ENCODE measurements around the gene S100Z. TPM values are rescaled to one million over a fixed set of nuclear protein-coding genes. Genes with fewer than 3 reads are reported as not detected.
"Not testable (repeated sequence)": the region's sequence is repeated elsewhere in the genome, so short reads cannot be mapped to it uniquely, and the experiment has no call there.

S100Z gene
- polyA plus RNA-seq, 2 of the 4 experiments (the other 2 are of a cell fraction), result not detected

- no peak overlapping the region for H3K4me2 ChIP-seq
- POLR2A ChIA-PET, result no interaction called here
Measured at GRCh38 chr5:76943006-76943405, 93.2 kb downstream of the S100Z start.

GRCh38 chr5:76944638-76945037, 94.8 kb downstream of the S100Z start:
- 66% methylated on average over 5 of the region's 5 CpGs for WGBS (ENCODE audit: missing lambda C conversion rate)
- no peak overlapping the region for H3K4me2 ChIP-seq

More at GRCh38 chr5:76943006-76943405, 93.2 kb downstream of the S100Z start:
- DNase-seq (ENCODE audit: low read depth in 1 of 2, low spot score in 1 of 2) (no peak), FAIRE-seq (no peak), ATAC-seq (no peak)
- TF ChIP-seq RAD21 (conservative IDR thresholded peaks at IDR 0.05 in 1 of 2, IDR thresholded peaks at IDR 0.05 in 1 of 2), result no peak
- TF ChIP-seq FOSL2 (IDR thresholded peaks at IDR 0.05), result no peak
- no peak for TF ChIP-seq FOSL2 (CRISPR knock-in tag; IDR thresholded peaks at IDR 0.05)
- TF ChIP-seq, protein P1, sequence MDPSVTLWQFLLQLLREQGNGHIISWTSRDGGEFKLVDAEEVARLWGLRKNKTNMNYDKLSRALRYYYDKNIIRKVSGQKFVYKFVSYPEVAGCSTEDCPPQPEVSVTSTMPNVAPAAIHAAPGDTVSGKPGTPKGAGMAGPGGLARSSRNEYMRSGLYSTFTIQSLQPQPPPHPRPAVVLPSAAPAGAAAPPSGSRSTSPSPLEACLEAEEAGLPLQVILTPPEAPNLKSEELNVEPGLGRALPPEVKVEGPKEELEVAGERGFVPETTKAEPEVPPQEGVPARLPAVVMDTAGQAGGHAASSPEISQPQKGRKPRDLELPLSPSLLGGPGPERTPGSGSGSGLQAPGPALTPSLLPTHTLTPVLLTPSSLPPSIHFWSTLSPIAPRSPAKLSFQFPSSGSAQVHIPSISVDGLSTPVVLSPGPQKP (IDR thresholded peaks at IDR 0.05; ENCODE audit: low read depth, low read length), result no peak
- TF ChIP-seq CTCF (IDR thresholded peaks at IDR 0.05), result no peak
- no peak for TF ChIP-seq HMGXB4 (CRISPR knock-in tag; IDR thresholded peaks at IDR 0.05; ENCODE audit: borderline replicate concordance)
- TF ChIP-seq KDM1A (IDR thresholded peaks at IDR 0.05; ENCODE audit: low read depth), result no peak
- no peak for TF ChIP-seq RFX5 (IDR thresholded peaks at IDR 0.05)
- no peak for TF ChIP-seq MAFK (IDR thresholded peaks at IDR 0.05; ENCODE audit: partially characterized antibody)
- TF ChIP-seq MAX (IDR thresholded peaks at IDR 0.05), result no peak
- no peak for TF ChIP-seq ZNF302 (CRISPR knock-in tag; IDR thresholded peaks at IDR 0.05)
- no peak for TF ChIP-seq EP300 (IDR thresholded peaks at IDR 0.05)
- TF ChIP-seq GATA3 (IDR thresholded peaks at IDR 0.05; ENCODE audit: borderline replicate concordance), result no peak
- WGBS (ENCODE audit: missing lambda C conversion rate), result 48% methylated on average over 3 of the region's 3 CpGs
- no peak overlapping the region for H3K4me3 ChIP-seq
- H3K27ac ChIP-seq, result no peak overlapping the region
- no peaks in the 10 kb centered on the region for H3K4me1 ChIP-seq
- CTCF ChIA-PET, result interaction anchor here (1.0 kb wide), 1 partner anchor 201 kb away, joined by 3 read pairs; no protein-coding TSS in a partner anchor
- no peaks in the 10 kb centered on the region for H3K9me3 ChIP-seq

DNA sequence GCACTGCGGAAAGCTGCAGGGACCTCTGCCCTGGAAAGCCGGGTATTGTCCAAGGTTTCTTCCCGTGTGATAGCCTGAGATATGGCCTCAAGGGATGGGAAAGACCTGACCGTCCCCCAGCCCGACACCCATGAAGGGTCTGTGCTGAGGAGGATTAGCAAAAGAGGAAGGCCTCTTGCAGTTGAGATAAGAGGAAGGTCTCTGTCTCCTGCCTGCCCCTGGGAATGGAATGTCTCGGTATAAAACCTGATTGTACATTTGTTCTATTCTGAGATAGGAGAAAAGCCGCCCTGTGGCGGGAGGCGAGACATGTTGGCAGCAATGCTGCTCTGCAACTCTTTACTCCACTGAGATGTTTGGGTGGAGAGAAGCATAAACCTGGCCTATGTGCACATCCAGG, 95.4 kb downstream of the S100Z start:
- DNase-seq (ENCODE audit: low read depth in 1 of 2, low spot score in 1 of 2); H3K4me2 ChIP-seq; CTCF ChIA-PET; H3K4me3 ChIP-seq; H3K27ac ChIP-seq; H3K9me3 ChIP-seq; POLR2A ChIA-PET; ATAC-seq; FAIRE-seq; H3K4me1 ChIP-seq: not testable (repeated sequence)
- WGBS (ENCODE audit: missing lambda C conversion rate), result 78% methylated on average over 9 of the region's 9 CpGs

More at GRCh38 chr5:76944638-76945037, 94.8 kb downstream of the S100Z start:
- ChIA-PET CTCF (interaction anchor here (1.1 kb wide), 1 partner anchor 18 kb away, joined by 3 read pairs; no protein-coding TSS in a partner anchor), POLR2A (no interaction called here)
- ATAC-seq (no peak), FAIRE-seq (no peak), DNase-seq (ENCODE audit: low read depth in 1 of 2, low spot score in 1 of 2) (no peak)
- H3K9me3 ChIP-seq, result no peaks in the 10 kb centered on the region
- TF ChIP-seq RAD21 (conservative IDR thresholded peaks at IDR 0.05 in 1 of 2, IDR thresholded peaks at IDR 0.05 in 1 of 2) (no peak), MAZ (IDR thresholded peaks at IDR 0.05; ENCODE audit: borderline replicate concordance, low read depth, low read length) (no peak), NFE2L2 (conservative IDR thresholded peaks at IDR 0.05; ENCODE audit: low read length) (no peak), CHD4 (IDR thresholded peaks at IDR 0.05; ENCODE audit: borderline replicate concordance) (no peak), ZSCAN20 (CRISPR knock-in tag; IDR thresholded peaks at IDR 0.05) (no peak), RARB (CRISPR knock-in tag; IDR thresholded peaks at IDR 0.05) (no peak), HOXB5 (CRISPR knock-in tag; IDR thresholded peaks at IDR 0.05) (no peak), ESRRA (IDR thresholded peaks at IDR 0.05; ENCODE audit: borderline replicate concordance, low read length) (no peak), EP300 (IDR thresholded peaks at IDR 0.05) (no peak), BHLHE40 (IDR thresholded peaks at IDR 0.05; ENCODE audit: low read depth, low read length) (no peak), POLR2A (IDR thresholded peaks at IDR 0.05; ENCODE audit: low read length) (no peak), CEBPB (IDR thresholded peaks at IDR 0.05) (no peak), ZC3H11A (IDR thresholded peaks at IDR 0.05) (no peak), JUNB (IDR thresholded peaks at IDR 0.05) (no peak)
- TF ChIP-seq, protein P2, sequence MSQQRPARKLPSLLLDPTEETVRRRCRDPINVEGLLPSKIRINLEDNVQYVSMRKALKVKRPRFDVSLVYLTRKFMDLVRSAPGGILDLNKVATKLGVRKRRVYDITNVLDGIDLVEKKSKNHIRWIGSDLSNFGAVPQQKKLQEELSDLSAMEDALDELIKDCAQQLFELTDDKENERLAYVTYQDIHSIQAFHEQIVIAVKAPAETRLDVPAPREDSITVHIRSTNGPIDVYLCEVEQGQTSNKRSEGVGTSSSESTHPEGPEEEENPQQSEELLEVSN (IDR thresholded peaks at IDR 0.05; ENCODE audit: borderline replicate concordance, low read depth), result no peak
- TF ChIP-seq, protein P3, sequence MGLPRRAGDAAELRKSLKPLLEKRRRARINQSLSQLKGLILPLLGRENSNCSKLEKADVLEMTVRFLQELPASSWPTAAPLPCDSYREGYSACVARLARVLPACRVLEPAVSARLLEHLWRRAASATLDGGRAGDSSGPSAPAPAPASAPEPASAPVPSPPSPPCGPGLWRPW (IDR thresholded peaks at IDR 0.05), result no peak
- TF ChIP-seq, protein P4, sequence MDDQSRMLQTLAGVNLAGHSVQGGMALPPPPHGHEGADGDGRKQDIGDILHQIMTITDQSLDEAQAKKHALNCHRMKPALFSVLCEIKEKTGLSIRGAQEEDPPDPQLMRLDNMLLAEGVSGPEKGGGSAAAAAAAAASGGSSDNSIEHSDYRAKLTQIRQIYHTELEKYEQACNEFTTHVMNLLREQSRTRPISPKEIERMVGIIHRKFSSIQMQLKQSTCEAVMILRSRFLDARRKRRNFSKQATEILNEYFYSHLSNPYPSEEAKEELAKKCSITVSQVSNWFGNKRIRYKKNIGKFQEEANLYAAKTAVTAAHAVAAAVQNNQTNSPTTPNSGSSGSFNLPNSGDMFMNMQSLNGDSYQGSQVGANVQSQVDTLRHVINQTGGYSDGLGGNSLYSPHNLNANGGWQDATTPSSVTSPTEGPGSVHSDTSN (IDR thresholded peaks at IDR 0.05), result no peak
- TF ChIP-seq, protein P5, sequence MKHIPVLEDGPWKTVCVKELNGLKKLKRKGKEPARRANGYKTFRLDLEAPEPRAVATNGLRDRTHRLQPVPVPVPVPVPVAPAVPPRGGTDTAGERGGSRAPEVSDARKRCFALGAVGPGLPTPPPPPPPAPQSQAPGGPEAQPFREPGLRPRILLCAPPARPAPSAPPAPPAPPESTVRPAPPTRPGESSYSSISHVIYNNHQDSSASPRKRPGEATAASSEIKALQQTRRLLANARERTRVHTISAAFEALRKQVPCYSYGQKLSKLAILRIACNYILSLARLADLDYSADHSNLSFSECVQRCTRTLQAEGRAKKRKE (CRISPR knock-in tag; IDR thresholded peaks at IDR 0.05; ENCODE audit: low read depth), result no peak
- no peak overlapping the region for H3K27ac ChIP-seq
- H3K4me3 ChIP-seq, result no peak overlapping the region
- no peaks in the 10 kb centered on the region for H3K4me1 ChIP-seq

Measured in A549 (cell line).